ENCODE data around the gene SPINK1. TPM values are rescaled to one million over a fixed set of nuclear protein-coding genes. Genes with fewer than 3 reads are reported as not detected.

SPINK1 gene
- total RNA-seq, 1 experiment from 2014 or later: 4.5 TPM

DNA sequence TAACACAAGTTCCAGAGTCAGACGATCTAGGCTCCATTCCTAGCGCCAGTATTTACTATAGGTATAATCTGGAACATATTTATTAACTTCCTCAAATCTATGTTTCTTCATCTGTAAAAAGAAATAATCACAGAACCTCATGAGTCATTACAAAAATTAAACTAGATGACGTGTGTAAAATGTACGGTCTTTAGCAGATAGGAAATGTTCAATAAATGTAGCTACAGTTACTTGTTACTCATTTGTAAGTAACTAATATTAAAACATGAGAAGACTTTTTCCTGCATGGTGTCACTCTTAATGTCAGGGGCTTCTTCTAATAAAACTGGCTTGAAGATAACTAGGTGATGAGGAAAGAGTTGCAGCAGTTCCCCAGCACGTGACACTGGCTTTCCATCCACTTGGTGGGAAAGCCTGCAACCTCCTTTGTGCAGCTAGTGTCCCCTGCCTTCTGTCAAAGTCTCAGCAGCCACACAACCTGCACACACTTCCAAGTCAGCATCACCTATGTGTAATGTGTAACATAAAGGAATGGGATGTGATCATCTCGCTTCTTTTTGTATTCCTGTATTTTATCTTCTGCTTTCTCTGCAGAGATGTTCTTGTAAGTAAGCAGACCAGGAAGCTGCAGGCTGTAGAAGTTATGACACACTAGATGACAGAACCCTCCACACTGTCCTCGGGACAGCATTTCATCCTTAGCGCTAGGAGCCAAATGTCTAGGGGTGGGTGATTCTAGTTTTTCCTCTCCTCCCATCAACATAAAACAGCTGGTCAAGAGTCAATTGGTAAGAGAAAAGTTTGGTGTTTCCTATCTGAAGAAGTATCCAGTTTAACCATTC is 47.1 kb downstream of the SPINK1 start:
- Histone ChIP-seq H3K9me3 (ENCODE audit: control insufficient read depth in 1 of 2, insufficient read depth in 1 of 2, low read depth in 1 of 2, low read length in 2 of 2) (no peaks in the 10 kb centered on the region), H4K20me1 (ENCODE audit: insufficient read depth) (no peaks in the 10 kb centered on the region), H3K79me2 (ENCODE audit: insufficient read depth, low read length) (no peaks in the 10 kb centered on the region), H3K9ac (ENCODE audit: low read length) (no peak overlapping the region), H3K36me3 (ENCODE audit: control insufficient read depth in 1 of 2, insufficient read depth in 2 of 2, low read length in 2 of 2) (no peaks in the 10 kb centered on the region), H3K27ac (ENCODE audit: low read depth, low read length) (no peak overlapping the region), H3K9me2 (ENCODE audit: insufficient read depth) (no peaks in the 10 kb centered on the region), H3K4me1 (ENCODE audit: control insufficient read depth in 1 of 2, insufficient read depth in 2 of 2, low read length in 2 of 2) (no peaks in the 10 kb centered on the region), H2AFZ (ENCODE audit: low read depth, low read length, poor library complexity, severe bottlenecking) (no peak overlapping the region), H3K27me3 (ENCODE audit: insufficient read depth, low read length) (no peaks in the 10 kb centered on the region; the same call in 1 of the 2 replicates), H3K4me3 (replicated peaks in 1 of 2; ENCODE audit: low read depth in 1 of 2, low read length in 2 of 2) (no peak overlapping the region), H3K4me2 (ENCODE audit: low read length) (no peak overlapping the region)
- CTCF ChIA-PET: no interaction called here
- intact Hi-C loops (cut with micrococcal nuclease): no loop called here
- ATAC-seq (no peak), DNase-seq (ENCODE audit: low read depth, low spot score) (no peak)
- TF ChIP-seq TCF7L2 (IDR thresholded peaks at IDR 0.05; ENCODE audit: borderline replicate concordance, extremely low read depth, insufficient read depth, insufficient read length): no peak
- no TSS peak for BruUV-seq (replicated peaks)
- POLR2A ChIA-PET: no interaction called here
- RAD21 ChIA-PET (ENCODE audit: low non-redundant PET in 1 of 2, low total read pairs in 2 of 2, uncharacterized antibody in 2 of 2, unreplicated experiment in 2 of 2): no interaction called here

- intact Hi-C loops (cut with micrococcal nuclease): no loop called here
- ChIA-PET RAD21 (ENCODE audit: low non-redundant PET in 1 of 2, low total read pairs in 2 of 2, uncharacterized antibody in 2 of 2, unreplicated experiment in 2 of 2) (no interaction called here), POLR2A (no interaction called here), CTCF (no interaction called here)
- H3K9me2 ChIP-seq (ENCODE audit: insufficient read depth): no peaks in the 10 kb centered on the region
- DNase-seq (ENCODE audit: low read depth, low spot score): no peak
- no peak within 1 kb of the TSS for H3K27ac ChIP-seq (ENCODE audit: low read depth, low read length)
- ATAC-seq: peak; percentile 53
- H4K20me1 ChIP-seq (ENCODE audit: insufficient read depth): no peaks in the 10 kb centered on the region
- H3K79me2 ChIP-seq (ENCODE audit: insufficient read depth, low read length): no peaks in the 10 kb centered on the region
- H3K4me1 ChIP-seq (ENCODE audit: control insufficient read depth in 1 of 2, insufficient read depth in 2 of 2, low read length in 2 of 2): no peaks in the 10 kb centered on the region
- H3K36me3 ChIP-seq (ENCODE audit: control insufficient read depth in 1 of 2, insufficient read depth in 2 of 2, low read length in 2 of 2): no peaks in the 10 kb centered on the region
- no TSS peak for BruUV-seq (replicated peaks)
- no peak within 1 kb of the TSS for H3K9ac ChIP-seq (ENCODE audit: low read length)
- H3K9me3 ChIP-seq (ENCODE audit: control insufficient read depth in 1 of 2, insufficient read depth in 1 of 2, low read depth in 1 of 2, low read length in 2 of 2): no peaks in the 10 kb centered on the region
- H2AFZ ChIP-seq (ENCODE audit: low read depth, low read length, poor library complexity, severe bottlenecking): no peak within 1 kb of the TSS
- H3K27me3 ChIP-seq (ENCODE audit: insufficient read depth, low read length): no peaks in the 10 kb centered on the region; the same call in 1 of the 2 replicates
- no peak within 1 kb of the TSS for H3K4me3 ChIP-seq (replicated peaks in 1 of 2; ENCODE audit: low read depth in 1 of 2, low read length in 2 of 2)
- H3K4me2 ChIP-seq (ENCODE audit: low read length): no peak within 1 kb of the TSS
- TF ChIP-seq RAD21 (IDR thresholded peaks at IDR 0.05; ENCODE audit: low read depth) (no peak), ELF1 (IDR thresholded peaks at IDR 0.05; ENCODE audit: borderline replicate concordance, low read depth) (no peak), FOSL1 (IDR thresholded peaks at IDR 0.05; ENCODE audit: low read depth) (no peak), SRF (IDR thresholded peaks at IDR 0.05; ENCODE audit: low read depth) (no peak), POLR2AphosphoS5 (IDR thresholded peaks at IDR 0.05; ENCODE audit: low read depth, low read length) (no peak), REST (IDR thresholded peaks at IDR 0.05; ENCODE audit: low read depth) (no peak), ZFX (IDR thresholded peaks at IDR 0.05) (no peak), EGR1 (IDR thresholded peaks at IDR 0.05; ENCODE audit: low read depth) (no peak), CEBPB (IDR thresholded peaks at IDR 0.05; ENCODE audit: low read depth) (no peak), TCF7L2 (IDR thresholded peaks at IDR 0.05; ENCODE audit: borderline replicate concordance, extremely low read depth, insufficient read depth, insufficient read length) (no peak), POLR2A (IDR thresholded peaks at IDR 0.05; ENCODE audit: borderline replicate concordance, extremely low read depth, insufficient read depth, insufficient read length) (no peak), SIN3A (IDR thresholded peaks at IDR 0.05; ENCODE audit: low read depth) (no peak)
- TF ChIP-seq, protein P1, sequence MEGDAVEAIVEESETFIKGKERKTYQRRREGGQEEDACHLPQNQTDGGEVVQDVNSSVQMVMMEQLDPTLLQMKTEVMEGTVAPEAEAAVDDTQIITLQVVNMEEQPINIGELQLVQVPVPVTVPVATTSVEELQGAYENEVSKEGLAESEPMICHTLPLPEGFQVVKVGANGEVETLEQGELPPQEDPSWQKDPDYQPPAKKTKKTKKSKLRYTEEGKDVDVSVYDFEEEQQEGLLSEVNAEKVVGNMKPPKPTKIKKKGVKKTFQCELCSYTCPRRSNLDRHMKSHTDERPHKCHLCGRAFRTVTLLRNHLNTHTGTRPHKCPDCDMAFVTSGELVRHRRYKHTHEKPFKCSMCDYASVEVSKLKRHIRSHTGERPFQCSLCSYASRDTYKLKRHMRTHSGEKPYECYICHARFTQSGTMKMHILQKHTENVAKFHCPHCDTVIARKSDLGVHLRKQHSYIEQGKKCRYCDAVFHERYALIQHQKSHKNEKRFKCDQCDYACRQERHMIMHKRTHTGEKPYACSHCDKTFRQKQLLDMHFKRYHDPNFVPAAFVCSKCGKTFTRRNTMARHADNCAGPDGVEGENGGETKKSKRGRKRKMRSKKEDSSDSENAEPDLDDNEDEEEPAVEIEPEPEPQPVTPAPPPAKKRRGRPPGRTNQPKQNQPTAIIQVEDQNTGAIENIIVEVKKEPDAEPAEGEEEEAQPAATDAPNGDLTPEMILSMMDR (IDR thresholded peaks at IDR 0.05 in 2 of 3, conservative IDR thresholded peaks at IDR 0.05 in 1 of 3; ENCODE audit: borderline replicate concordance in 1 of 3, insufficient read depth in 1 of 3, low read depth in 2 of 3, low read length in 2 of 3): no peak
Measured at GRCh38 chr5:147782110-147783028, 49.1 kb downstream of the SPINK1 start, which contains the start of gene JAKMIP2. TSS of gene JAKMIP2 (minus strand) at chr5:147782728. CDS start at chr5:147671806, 110,922 bp downstream.
